GM12878 (cell line): ENCODE measurements around the gene NOTCH4. TPM values are rescaled to one million over a fixed set of nuclear protein-coding genes. Genes with fewer than 3 reads are reported as not detected.
A peak's percentile ranks its signal among the peaks of the same experiment; 100 is the strongest.

Experiments used
- ATF3 ChIP-seq: IDR thresholded peaks from 2 replicates; pipeline ENCODE4 v1.6.1; 2011; ENCODE audit warnings: low read depth, mild to moderate bottlenecking, low read length, moderate library complexity, borderline replicate concordance; ENCODE audit errors: extremely low read depth
- BMI1 ChIP-seq: fragments of 450-650 bp; IDR thresholded peaks from 2 replicates; pipeline ENCODE4 v1.6.1; 2016; ENCODE audit warnings: mild to moderate bottlenecking, moderate library complexity, borderline replicate concordance
- EGR1 ChIP-seq, 2 experiments: IDR thresholded peaks; 1 replicate in 1 of 2; 2 replicates in 1 of 2; pipeline ENCODE4 v1.6.1; 2011 to 2012; ENCODE audit warnings: low read depth in 2 of 2, low read length in 2 of 2, borderline replicate concordance in 1 of 2, mild to moderate bottlenecking in 1 of 2, moderate library complexity in 1 of 2
- IKZF1 ChIP-seq: fragments of 450-650 bp; conservative IDR thresholded peaks from 2 replicates; pipeline ENCODE4 v1.6.1; 2017; ENCODE audit warnings: antibody characterized with exemption, mild to moderate bottlenecking
- IKZF2 ChIP-seq, 2 experiments: fragments of 450-650 bp; IDR thresholded peaks; 2 replicates each; pipeline ENCODE4 v1.6.1; 2017; ENCODE audit warnings: mild to moderate bottlenecking in 2 of 2, moderate library complexity in 2 of 2
- NBN ChIP-seq: fragments of 450-650 bp; IDR thresholded peaks from 2 replicates; pipeline ENCODE4 v1.6.1; 2016
- PKNOX1 ChIP-seq: fragments of 450-650 bp; IDR thresholded peaks from 2 replicates; pipeline ENCODE4 v1.6.1; 2016; ENCODE audit warnings: mild to moderate bottlenecking
- RAD51 ChIP-seq: fragments of 450-650 bp; IDR thresholded peaks from 2 replicates; pipeline ENCODE4 v1.6.1; 2016; ENCODE audit warnings: moderate library complexity, mild to moderate bottlenecking, inconsistent platforms
- SMAD5 ChIP-seq: IDR thresholded peaks from 2 replicates; pipeline ENCODE4 v1.6.1; 2016; ENCODE audit warnings: antibody characterized with exemption, low read depth
- polyA plus RNA-seq, 11 experiments: library from polyadenylated mRNA; depleted of rRNA in 4 of 11; unstranded in 6 of 11; stranded (reverse) in 5 of 11; fragments of >200 nt; fragmentation: Nextera tagmentation in 4 of 11; fragmentation: Illumina TruSeq in 1 of 11; extraction: Ambion mirVana in 4 of 11; extraction: Trizol in 1 of 11; gene quantifications; 1 replicate in 1 of 11; 2 replicates in 10 of 11; pipeline versions ENCODE4 v1.2.1 to v1.2.3, GENCODE V29; 2011 to 2016; ENCODE audit warnings: inconsistent platforms in 2 of 11, missing spikeins in 2 of 11, low read depth in 1 of 11
- total RNA-seq, 4 experiments: library from RNA; depleted of rRNA in 3 of 4; stranded (reverse); fragments of >200 nt in 3 of 4; fragmentation: Illumina TruSeq in 1 of 4; extraction: Trizol in 1 of 4; gene quantifications; 2 replicates each; pipeline versions ENCODE4 v1.2.1 to v1.2.3, GENCODE V29; 2013 to 2021

NOTCH4 gene
- total and polyA plus RNA-seq, 10 of the 15 experiments (the other 5 are each of a cell fraction or from before 2014, with no cell fraction given) = 0.66 to 3.3 (median 1.4) TPM

- no peak for TF ChIP-seq ATF3
- no peak for TF ChIP-seq PKNOX1
- peak; percentile 83 for TF ChIP-seq NBN
- TF ChIP-seq IKZF1 = peak; percentile 23
- no peak for TF ChIP-seq SMAD5
- no peak for TF ChIP-seq BMI1
- 0 out of 3 replicates have a peak, but pooled peaks of 1 of the 2 experiments have one; percentile 10 for TF ChIP-seq EGR1 (IDR thresholded peaks at IDR 0.05; ENCODE audit: borderline replicate concordance in 1 of 2, low read depth in 2 of 2, low read length in 2 of 2)
- peak; percentile 16 to 34; a peak in 2 of 4 replicates for TF ChIP-seq IKZF2 (IDR thresholded peaks at IDR 0.05)
- TF ChIP-seq RAD51 = peak; percentile 61; the same call in 1 of the 2 replicates
Observed at GRCh38 chr6:32178547-32179440, 45.1 kb downstream of the NOTCH4 start (continued).
